Activated T-helper 1 cell treated with anti-CD3 and anti-CD28 coated beads, Interleukin-12 subunit alpha, Interleukin-12 subunit beta, Interleukin-2, Interleukin-4 antibody, amounts not matched to agents 30 ng/mL and 10 ng/mL and 1 ng/mL, durations not matched to agents 14 hours and 24 hours and 36 hours (primary cell): ENCODE measurements around the gene SULT1C3. TPM values are rescaled to one million over a fixed set of nuclear protein-coding genes. Genes with fewer than 3 reads are reported as not detected.

ENCODE experiments used
- DNase-seq: peaks from one replicate; pipeline ENCODE4 v3.0.0; 2021; ENCODE audit warnings: low spot score
- H3K27ac Mint-ChIP-seq: one replicate; pipeline ENCODE4 v1.8.0; 2021; ENCODE audit warnings: mild to moderate bottlenecking, mixed read lengths
- H3K27me3 Mint-ChIP-seq: one replicate; pipeline ENCODE4 v1.8.0; 2022; ENCODE audit warnings: mild to moderate bottlenecking, moderate library complexity, mixed read lengths; ENCODE audit not compliant: insufficient read depth
- H3K36me3 Mint-ChIP-seq: one replicate; pipeline ENCODE4 v1.8.0; 2021; ENCODE audit warnings: low read depth, mixed read lengths
- H3K4me1 Mint-ChIP-seq: one replicate; pipeline ENCODE4 v1.8.0; 2021; ENCODE audit warnings: low read depth, mixed read lengths
- H3K4me3 Mint-ChIP-seq: one replicate; pipeline ENCODE4 v1.8.0; 2021; ENCODE audit warnings: mild to moderate bottlenecking, moderate library complexity, mixed read lengths
- H3K9me3 Mint-ChIP-seq: one replicate; pipeline ENCODE4 v1.8.0; 2021; ENCODE audit warnings: mixed read lengths
- intact Hi-C: fragments of 100-400 bp; cut with micrococcal nuclease; formaldehyde crosslinking; loops from one replicate; pipeline ENCODE4 v1.15.1; 2024
- total RNA-seq: library from RNA; stranded (reverse); gene quantifications from 2 replicates; pipeline ENCODE4 v1.2.3, GENCODE V29; 2022

The SULT1C3 gene
- total RNA-seq, 1 donor from 2014 or later, result not detected

DNA sequence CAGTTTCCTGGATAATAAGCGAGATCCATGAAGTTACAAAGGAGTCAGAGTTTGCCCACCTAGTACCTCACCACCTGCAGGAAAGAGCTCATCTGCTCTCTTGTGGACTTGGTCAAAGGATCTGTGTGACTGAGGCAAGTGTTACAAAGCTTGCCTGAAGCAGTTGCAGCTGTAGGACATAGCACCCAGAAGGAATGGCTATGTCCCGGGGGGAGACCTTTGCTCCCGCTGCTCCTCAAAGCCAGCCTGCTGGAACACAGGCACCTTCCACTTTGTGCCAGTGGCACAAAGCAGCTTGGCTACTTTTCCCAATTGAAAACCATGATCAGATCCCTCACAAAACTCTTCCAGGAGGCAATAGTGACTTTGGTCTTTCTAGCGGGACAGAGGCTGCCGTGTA, 45.8 kb downstream of the SULT1C3 start:
- intact Hi-C loops, result no loop called here
- Mint-ChIP-seq H3K4me1 (no peaks in the 10 kb centered on the region), H3K9me3 (peaks cover 4% of the 10 kb centered on the region), H3K27me3 (peaks cover 4% of the 10 kb centered on the region), H3K27ac (no peak overlapping the region), H3K4me3 (no peak overlapping the region), H3K36me3 (no peaks in the 10 kb centered on the region)
- no peak for DNase-seq

DNA sequence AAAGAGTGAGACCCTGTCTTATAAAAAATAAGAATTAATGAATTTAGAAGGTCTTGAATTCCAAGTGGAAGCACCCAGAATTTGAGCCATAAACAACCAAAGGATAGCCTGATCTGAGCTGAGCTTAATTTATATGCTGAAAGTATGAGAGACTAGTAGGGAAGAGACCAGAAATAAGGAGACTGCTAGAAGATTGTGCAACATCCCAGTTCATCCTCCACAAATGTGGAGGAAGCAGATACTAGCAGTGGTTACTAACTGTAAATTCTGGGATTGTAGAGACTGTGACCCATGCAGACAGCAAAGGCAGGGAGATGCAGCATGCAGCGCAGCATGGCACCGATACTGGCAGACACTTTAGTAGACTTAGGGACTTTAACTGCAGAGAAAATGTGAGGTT, 47.4 kb downstream of the SULT1C3 start:
- Mint-ChIP-seq H3K27ac (no peak overlapping the region), H3K9me3 (peaks cover 4% of the 10 kb centered on the region), H3K36me3 (no peaks in the 10 kb centered on the region), H3K4me3 (no peak overlapping the region), H3K27me3 (peaks cover 4% of the 10 kb centered on the region), H3K4me1 (no peaks in the 10 kb centered on the region)
- no peak for DNase-seq
- intact Hi-C loops, result no loop called here

DNA sequence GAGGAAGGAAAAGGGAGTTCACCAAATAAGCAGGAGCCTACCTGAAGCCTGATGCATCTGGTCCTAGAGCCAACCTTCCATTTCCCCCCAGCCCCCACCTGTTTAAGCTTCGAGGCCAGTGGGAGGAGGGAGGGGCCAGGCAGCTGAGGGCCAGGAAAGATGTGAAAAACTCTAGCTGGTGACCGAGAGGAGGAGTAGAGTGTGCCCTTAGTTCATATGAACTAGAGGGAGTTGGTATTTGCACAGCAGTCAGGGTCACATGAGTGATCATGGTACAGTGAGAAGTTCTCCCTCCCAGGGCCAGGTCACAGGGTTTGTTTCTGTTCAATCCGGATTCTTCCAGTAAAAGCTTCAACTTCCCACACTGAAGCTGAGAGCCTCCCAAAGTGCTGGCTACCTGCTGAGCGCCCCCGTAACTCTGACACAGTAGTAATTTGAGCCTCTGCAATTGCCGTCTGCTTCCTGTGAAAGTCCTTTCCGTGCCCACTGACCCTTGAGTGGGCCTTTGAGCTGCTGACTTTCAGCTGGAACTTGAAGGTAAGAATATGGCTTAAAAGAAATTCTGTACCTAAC, 48.9 kb downstream of the SULT1C3 start, which contains the start of gene SULT1C2:
TSS of gene SULT1C2 (plus strand) at position 362 of the 573 bp plus-strand sequence. CDS start 4,773 bp downstream, outside the sequence.
- no peaks in the 10 kb centered on the region for H3K4me1 Mint-ChIP-seq
- H3K9me3 Mint-ChIP-seq, result peaks cover 4% of the 10 kb centered on the region
- H3K4me3 Mint-ChIP-seq, result no peak within 1 kb of the TSS
- H3K27ac Mint-ChIP-seq, result no peak within 1 kb of the TSS
- no peaks in the 10 kb centered on the region for H3K36me3 Mint-ChIP-seq
- peaks cover 4% of the 10 kb centered on the region for H3K27me3 Mint-ChIP-seq
- DNase-seq, result no peak
- intact Hi-C loops, result no loop called here

DNA sequence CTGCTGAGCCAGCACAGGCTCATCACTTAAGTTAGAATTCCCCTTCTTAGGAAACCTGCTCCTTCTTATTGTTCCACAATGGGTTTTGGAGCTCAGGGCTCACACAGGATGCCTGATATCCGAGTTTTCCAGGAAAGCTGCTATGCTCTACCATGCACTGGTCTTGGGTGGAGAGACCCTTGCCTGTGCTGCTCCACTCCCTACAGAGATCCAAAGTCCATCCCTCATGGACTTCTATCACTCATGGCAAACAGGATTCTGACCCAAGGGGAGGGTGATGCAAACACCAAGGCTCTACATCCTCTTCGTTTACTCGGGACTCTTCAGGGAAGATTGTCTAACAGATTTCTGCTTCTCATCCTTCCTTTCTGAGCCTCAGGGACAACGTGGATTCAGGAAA, 54.1 kb downstream of the SULT1C3 start:
- no peaks in the 10 kb centered on the region for H3K36me3 Mint-ChIP-seq
- intact Hi-C loops, result no loop called here
- H3K9me3 Mint-ChIP-seq, result no peaks in the 10 kb centered on the region
- H3K4me3 Mint-ChIP-seq, result no peak overlapping the region
- H3K27ac Mint-ChIP-seq, result no peak overlapping the region
- DNase-seq, result no peak
- H3K4me1 Mint-ChIP-seq, result no peaks in the 10 kb centered on the region
- H3K27me3 Mint-ChIP-seq, result peaks cover 3% of the 10 kb centered on the region

DNA sequence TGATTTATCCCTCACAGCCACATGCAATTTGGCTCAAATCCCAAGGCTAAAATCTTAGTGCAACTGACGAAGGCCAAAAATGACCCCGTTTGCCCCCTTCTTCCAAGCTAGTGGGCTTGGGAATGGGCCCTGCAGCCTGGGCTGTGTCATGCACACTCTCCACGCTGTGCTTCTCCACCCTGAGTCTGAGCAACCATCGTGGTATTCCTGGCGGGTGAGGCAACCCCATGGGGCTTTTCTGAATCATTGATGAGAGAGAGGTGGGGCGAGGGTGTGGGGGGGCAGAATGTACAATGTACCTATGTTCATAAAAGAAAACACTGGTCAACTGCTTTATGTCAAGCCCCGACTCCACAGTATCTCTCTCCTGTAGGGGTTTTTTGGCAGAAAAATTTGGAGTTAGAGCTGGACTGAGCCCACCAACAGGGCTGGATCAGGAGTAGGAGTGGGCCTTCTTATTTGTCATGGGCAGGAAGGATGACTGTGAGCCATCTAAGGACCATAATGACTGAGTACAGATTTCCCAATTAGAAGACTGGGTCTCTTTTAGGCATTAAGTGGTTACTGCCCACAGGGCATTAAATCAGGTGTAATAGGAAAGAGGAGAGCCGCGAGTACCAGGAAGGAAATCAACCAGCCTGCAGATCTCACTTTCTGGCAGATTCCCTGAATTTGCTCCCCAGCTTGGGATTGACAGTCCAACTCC, 57.8 kb downstream of the SULT1C3 start:
- H3K27ac Mint-ChIP-seq, result no peak overlapping the region
- H3K4me3 Mint-ChIP-seq, result no peak overlapping the region
- H3K36me3 Mint-ChIP-seq, result no peaks in the 10 kb centered on the region
- intact Hi-C loops, result no loop called here
- no peak for DNase-seq
- no peaks in the 10 kb centered on the region for H3K9me3 Mint-ChIP-seq
- H3K4me1 Mint-ChIP-seq, result no peaks in the 10 kb centered on the region
- H3K27me3 Mint-ChIP-seq, result peaks cover 3% of the 10 kb centered on the region

DNA sequence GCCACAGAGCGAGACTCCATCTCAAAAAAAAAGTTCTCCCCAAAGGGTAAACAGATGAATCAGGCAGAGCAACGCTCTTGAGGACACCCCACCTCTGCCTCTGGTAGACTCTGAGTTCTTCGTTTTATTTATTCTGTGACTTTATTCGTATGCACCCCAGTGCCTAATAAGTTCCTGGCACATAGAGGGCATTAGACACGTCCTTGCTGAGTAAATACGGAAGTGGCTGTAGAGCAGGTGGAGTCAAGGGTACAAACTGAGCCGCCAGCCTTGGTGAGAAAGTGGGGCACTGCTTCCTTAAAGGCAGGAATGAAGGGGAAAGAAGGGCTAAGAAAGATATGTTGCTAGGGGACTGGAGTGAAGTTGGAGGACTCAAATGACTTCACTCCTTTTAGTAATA, 61.8 kb downstream of the SULT1C3 start:
- no peaks in the 10 kb centered on the region for H3K36me3 Mint-ChIP-seq
- H3K27me3 Mint-ChIP-seq, result no peaks in the 10 kb centered on the region
- no peak overlapping the region for H3K4me3 Mint-ChIP-seq
- no peak overlapping the region for H3K27ac Mint-ChIP-seq
- intact Hi-C loops, result no loop called here
- H3K4me1 Mint-ChIP-seq, result peaks cover 5% of the 10 kb centered on the region
- no peak for DNase-seq
- no peaks in the 10 kb centered on the region for H3K9me3 Mint-ChIP-seq

DNA sequence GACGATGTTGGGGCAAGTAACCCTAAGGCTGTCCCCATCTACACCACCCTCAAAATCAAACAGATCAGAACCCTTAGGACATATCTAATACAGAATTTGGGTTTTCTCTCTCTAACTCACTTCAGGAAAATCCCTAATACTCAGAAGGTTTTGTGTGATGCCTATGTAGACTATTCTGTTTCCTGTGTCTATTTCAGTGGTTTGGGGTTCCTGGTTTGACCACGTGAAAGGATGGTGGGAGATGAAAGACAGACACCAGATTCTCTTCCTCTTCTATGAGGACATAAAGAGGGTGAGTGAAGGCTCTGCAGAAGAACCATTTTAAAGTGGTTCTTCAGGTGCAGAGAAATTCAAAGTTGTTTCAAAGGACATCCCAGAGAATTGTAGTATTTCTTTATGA, 65.2 kb downstream of the SULT1C3 start:
- H3K4me1 Mint-ChIP-seq, result peaks cover 5% of the 10 kb centered on the region
- no peak overlapping the region for H3K27ac Mint-ChIP-seq
- H3K36me3 Mint-ChIP-seq, result no peaks in the 10 kb centered on the region
- no peak overlapping the region for H3K4me3 Mint-ChIP-seq
- intact Hi-C loops, result no loop called here
- no peaks in the 10 kb centered on the region for H3K9me3 Mint-ChIP-seq
- no peaks in the 10 kb centered on the region for H3K27me3 Mint-ChIP-seq
- no peak for DNase-seq

DNA sequence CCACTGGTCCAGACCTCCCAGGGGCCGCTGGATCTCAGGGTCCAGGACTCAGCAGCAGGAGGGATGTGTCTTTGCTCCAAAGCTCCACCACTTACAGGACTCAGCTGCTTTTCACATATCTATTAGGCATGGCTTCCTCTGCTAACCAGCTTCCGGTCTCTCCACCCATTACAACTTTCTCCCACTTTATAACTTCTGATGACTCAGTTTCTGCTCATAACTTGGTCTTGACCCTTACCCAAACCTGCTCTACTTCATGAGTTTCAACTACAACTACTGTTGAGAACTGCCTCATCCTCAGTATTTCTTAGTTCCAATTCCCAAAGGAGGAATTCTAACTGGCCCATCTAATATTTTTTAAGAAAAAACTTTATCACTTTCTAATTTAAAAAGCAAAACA, 66.1 kb downstream of the SULT1C3 start:
- no peaks in the 10 kb centered on the region for H3K9me3 Mint-ChIP-seq
- no peak for DNase-seq
- intact Hi-C loops, result no loop called here
- no peak overlapping the region for H3K27ac Mint-ChIP-seq
- no peak overlapping the region for H3K4me3 Mint-ChIP-seq
- H3K36me3 Mint-ChIP-seq, result no peaks in the 10 kb centered on the region
- H3K27me3 Mint-ChIP-seq, result no peaks in the 10 kb centered on the region
- peaks cover 5% of the 10 kb centered on the region for H3K4me1 Mint-ChIP-seq

DNA sequence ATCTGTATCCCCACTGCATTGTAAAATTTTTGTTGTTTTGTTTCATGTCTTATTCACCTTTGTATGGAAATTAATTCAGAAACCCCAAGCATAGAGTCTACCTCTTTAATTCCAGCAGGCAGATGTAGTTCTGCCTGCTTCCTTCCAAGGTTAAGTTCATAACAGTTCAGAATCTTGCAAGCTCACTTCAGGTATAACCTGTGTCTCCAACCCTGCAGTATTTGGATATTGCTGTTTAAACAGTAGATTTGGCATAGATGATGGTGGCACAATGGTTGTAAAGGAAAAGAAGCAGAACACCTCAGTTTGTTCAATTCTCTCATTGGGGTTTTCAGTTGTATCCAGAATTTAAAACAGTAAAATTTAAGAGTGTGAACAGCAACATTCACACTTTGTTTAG, 70.1 kb downstream of the SULT1C3 start:
- Mint-ChIP-seq H3K27me3 (peaks cover under 1% of the 10 kb centered on the region), H3K36me3 (no peaks in the 10 kb centered on the region), H3K27ac (no peak overlapping the region), H3K4me1 (peaks cover 5% of the 10 kb centered on the region), H3K9me3 (no peaks in the 10 kb centered on the region), H3K4me3 (no peak overlapping the region)
- no peak for DNase-seq
- intact Hi-C loops, result no loop called here

Other genes with a start within 250 kb of the SULT1C3 start
- not detected in 2 replicates for gene SULT1C2, start 48.9 kb downstream of the SULT1C3 start, total RNA-seq
- gene SULT1C4, start 138.0 kb downstream of the SULT1C3 start, total RNA-seq, result not detected in 2 replicates
- gene GCC2, start 209.2 kb downstream of the SULT1C3 start, total RNA-seq, result 43.7 and 44.1 TPM in 2 replicates